OCI-LY3 (cell line): ENCODE measurements around the gene ADCY5.

Experiments
- EZH2phosphoT487 ChIP-seq: fragments of 200-600 bp; shearing (Covaris generic); IDR thresholded peaks from 2 replicates; pipeline ENCODE4 v1.6.1; 2018; ENCODE audit warnings: antibody characterized with exemption, mixed run types, low read depth
- TF ChIP-seq, protein P1 (sequence below): fragments of 200-600, 300-600 bp; sonication (generic); IDR thresholded peaks from 2 replicates; pipeline ENCODE4 v1.5.1; 2014; ENCODE audit warnings: antibody characterized with exemption, low read length, low read depth

DNA sequence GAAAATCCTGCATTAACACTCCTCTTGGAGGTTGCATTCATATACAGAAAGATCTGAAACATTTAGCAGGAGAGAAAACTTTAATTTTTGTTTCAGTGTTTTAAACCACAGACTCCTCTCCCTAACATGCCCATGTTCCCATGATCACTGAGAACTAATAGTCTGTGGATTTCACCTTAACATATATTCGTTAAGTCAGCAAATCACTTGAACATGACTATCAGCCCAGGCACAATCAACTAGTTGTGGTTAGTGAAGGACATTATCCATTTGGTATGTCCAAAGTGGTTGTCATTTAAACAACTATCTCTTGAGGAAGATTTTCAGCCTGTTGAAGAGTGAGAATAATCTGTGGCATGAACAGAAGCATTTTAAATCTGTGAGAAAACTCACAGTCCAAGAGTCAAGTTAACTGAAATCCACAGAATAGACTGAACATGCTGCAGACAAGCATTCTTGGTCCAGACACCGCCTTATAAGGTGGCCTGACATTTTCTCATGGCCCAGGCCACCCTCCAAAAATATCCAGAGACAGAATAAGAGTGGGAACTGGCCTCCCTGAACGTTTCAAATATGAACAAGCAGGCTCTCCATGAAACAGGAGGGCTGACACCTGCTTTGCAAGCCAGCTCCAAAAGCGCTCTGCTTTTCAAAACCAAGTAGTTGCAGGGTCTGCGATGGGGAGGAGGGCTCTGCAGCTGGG lies 39.9 kb upstream of the ADCY5 start:
- TF ChIP-seq, protein P1, sequence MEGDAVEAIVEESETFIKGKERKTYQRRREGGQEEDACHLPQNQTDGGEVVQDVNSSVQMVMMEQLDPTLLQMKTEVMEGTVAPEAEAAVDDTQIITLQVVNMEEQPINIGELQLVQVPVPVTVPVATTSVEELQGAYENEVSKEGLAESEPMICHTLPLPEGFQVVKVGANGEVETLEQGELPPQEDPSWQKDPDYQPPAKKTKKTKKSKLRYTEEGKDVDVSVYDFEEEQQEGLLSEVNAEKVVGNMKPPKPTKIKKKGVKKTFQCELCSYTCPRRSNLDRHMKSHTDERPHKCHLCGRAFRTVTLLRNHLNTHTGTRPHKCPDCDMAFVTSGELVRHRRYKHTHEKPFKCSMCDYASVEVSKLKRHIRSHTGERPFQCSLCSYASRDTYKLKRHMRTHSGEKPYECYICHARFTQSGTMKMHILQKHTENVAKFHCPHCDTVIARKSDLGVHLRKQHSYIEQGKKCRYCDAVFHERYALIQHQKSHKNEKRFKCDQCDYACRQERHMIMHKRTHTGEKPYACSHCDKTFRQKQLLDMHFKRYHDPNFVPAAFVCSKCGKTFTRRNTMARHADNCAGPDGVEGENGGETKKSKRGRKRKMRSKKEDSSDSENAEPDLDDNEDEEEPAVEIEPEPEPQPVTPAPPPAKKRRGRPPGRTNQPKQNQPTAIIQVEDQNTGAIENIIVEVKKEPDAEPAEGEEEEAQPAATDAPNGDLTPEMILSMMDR, result no peak
- TF ChIP-seq EZH2phosphoT487, result no peak
